Activated CD4-positive, alpha-beta T cell treated with anti-CD3 and anti-CD28 coated beads for 24 hours (primary cell): ENCODE data around the gene GSAP.
"Not testable (repeated sequence)": the region's sequence is repeated elsewhere in the genome, so short reads cannot be mapped to it uniquely, and the experiment has no call there.

ENCODE experiments used
- DNase-seq, 2 donors: peaks; one replicate each; pipeline ENCODE4 v3.0.0-alpha.2; 2020; ENCODE audit warnings: low read depth in 2 of 2

GSAP gene

DNA sequence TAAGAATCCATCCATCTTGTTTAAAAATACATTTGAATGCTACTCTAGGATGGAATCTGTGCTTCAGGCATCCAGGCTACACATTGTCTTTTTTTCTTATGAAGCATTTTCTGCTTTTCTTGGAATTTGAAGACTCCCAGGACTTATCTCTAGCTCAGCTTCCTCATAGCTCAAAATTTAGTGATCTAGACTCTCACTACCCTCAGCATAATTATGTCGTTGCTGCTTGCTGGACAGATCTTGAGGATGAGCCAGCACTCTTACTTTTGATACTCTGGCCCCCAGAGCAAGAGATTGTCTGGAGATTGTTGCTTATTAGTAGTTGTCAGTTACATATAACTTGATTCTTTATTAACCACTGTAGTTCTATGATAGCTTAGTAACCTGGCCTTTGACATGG, 133.3 kb downstream of the GSAP start:
- no peak for DNase-seq

DNA sequence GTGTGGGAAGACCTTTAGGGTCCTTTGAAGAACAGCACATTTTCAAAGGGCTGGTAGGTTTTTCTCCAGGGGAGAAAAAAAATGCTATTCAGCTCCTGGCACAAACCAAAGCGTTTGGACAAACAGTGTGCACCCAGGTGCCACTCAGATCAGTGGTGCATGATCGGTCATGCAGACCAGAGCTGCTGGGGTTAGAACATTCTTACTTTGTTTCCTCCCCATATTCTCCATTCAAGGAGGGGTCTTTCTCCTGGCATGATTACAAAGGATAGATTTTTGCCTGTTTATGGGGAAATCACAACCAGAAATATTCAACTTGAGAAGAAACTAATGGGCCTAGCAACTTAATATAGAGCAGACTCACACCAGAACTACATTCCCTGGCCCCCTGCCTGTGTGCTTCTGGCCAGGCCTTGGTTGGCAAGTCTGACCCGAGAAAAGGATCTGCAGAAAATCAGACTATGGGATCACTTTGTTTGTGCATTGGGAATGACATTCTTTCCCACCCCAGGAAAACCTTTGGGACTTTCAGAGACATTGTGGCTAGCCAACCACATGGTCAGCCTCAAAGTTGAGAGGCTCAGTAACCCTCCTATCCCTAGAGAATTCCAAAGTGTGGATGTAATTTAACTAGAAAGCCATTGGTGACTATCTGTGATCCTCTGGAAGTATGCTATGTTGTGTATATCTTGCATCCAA, 134.2 kb downstream of the GSAP start:
- DNase-seq: no peak

DNA sequence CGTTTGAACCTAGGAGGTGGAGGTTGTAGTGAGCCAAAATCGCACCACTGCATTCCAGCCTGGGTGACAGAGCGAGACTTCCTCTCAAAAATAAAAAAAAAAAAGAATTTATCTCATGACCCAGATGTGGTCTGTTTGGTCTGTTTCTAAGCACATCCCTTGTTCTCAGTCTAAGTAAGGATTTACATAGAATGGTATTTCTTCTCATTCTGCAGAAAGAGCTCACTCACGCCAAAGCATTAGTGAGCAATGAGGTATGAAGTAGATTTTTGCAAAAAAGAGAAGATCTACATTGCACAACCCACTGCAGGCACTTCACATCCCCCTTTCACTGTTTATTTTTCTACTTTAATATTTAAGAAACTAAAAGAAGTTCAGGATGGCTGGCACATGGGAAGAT, 140.0 kb downstream of the GSAP start:
- DNase-seq: no peak

DNA sequence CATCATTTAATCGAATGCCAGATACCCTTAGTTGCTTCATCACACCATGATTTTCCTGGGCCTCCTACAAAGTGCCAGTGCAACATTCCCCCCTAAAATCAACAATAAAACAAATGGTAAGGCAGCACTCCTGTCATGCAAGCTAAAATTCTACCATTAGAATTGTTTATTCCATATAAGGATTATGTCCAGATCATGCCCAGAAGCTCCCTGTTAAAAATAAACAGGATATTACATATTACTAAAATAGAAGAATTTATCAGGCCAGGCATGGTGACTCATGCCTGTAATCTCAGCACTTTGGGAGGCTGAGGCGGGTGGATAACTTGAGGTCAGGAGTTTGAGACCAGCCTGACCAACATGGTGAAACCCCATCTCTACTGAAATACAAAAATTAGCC, 140.5 kb downstream of the GSAP start:
- not testable (repeated sequence) for DNase-seq

DNA sequence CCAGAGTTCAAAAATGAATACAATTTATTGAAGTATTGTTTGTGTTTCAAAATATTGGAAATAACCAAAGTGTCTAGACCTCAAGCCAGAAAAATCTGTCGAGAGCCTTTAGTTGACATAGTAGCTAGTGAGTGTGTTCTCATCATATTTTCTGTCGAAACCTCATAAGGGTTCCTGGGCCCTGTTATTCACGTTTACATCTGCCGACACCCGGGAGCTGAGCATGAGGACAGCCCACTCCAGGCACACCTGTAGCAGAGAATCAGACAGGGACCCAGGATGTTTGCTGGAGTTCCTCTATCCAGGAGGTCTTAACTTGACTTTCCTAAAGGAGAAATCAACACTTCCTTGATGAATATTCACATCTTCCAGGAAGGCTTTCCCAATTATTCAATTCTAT, 144.4 kb downstream of the GSAP start:
- DNase-seq: no peak

DNA sequence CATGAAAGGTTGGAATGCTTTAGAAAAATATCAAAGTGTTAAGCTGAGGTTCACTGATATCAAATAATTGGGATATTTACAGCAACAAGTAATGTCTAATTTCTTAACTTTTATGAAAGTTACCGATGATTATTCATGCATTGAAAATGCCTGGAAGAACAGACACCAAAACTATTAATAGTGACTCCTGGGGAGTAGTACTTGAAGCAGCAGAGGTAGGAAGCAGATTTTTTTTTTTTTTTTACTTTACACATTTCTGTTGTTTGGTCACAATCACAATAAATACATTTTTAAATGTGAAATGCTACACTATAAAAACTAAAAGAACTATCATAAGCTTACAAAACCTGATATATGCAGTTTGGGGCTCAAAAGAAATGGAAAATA, 146.1 kb downstream of the GSAP start:
- no peak for DNase-seq

DNA sequence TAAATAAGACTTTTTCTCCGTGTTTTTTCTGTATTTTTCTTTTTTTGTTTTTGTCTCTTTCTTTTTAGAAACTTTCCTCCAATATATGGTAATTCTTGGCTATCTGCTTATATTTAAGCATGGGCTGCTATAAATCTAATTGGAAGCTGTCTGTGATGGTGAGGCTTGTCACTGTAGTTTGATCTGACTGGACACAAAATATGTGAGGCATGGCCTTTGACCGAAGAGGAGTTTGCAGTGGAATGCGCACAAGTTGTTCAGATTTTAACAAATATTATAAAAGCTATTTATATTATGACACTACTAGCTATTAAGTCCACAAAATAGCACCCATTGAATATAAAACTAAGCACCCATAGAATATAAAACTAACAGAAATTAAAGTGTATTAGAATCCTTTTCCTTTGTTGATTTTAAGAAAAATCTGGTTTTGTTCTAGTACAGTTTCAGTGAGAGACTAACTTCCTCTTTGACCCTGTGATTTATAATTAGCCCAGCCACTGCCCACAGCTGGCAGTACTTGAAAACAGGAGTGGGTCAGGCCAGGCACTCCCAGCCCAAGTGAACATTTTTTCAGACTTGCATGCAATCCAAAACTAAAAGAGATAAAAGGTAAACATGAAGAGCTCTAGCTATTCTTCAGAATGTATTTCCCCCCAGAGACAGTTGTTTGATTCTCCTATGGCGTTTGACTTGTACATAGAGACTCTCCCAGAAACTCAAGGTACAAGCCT, 146.6 kb downstream of the GSAP start:
- no peak for DNase-seq

DNA sequence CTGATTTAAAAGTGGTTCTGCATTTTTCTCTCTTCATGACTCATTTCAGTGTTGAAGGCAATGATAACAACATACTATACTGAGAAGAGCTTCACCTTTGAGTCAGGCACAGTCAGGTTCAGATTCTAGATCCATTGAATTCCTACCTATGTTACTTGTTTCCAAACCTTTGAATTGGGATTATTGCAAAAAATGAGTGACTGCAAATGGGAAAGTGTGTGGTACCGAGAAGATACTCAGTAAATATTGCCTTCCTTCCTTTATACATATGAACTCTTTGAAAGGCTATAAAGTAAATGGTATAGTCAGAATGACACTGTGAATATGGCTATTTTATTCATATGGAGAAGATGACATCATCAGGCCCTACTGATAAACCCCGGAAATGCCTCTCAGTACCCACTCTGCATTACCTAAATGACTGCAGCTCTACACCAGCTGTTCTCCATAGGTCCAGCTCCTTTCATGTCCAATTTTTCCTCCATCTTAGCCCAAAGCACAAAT, 149.8 kb downstream of the GSAP start:
- no peak for DNase-seq

DNA sequence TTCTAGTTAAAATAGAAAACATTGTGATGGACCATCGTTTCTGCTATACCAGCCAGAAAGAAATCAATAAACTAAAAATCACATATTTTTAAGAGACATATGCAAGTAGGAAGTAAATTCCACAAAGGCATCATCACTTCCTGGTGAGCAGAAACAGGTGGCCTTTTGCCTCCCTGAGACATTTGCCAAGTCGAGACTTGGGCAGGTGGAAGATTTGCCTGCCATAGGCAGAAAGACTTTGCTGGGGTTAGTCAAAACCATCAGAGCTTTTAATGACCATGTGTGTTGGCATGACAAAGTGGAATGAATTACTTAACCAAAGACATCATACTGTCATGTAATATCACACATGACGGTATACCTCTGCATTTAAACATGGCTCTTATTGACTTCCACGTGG, 150.5 kb downstream of the GSAP start:
- DNase-seq: no peak

DNA sequence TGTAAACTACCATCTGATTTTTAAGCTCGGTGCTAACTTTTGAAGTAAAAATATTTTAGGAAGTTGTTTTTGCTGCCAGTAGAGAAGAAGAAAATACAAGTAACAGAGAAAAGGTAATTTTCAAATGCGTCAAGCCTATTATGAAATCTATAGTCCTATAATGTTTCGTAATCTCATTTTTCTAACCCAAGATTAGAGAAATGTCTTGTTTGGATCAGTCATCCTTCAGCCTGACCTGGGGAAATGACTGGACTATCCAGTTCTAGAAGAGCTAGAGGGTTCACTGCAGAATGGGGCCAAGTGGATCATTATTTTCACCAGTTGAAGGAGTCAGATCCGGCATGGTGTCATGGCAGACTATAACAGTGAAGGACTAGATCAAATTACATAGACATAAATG, 153.8 kb downstream of the GSAP start:
- DNase-seq: no peak
